H7 (cell line): ENCODE results near the gene PRDM2. TPM values are rescaled to one million over a fixed set of nuclear protein-coding genes. Genes with fewer than 3 reads are reported as not detected.

Source experiments
- DNase-seq: peaks from one replicate; pipeline ENCODE4 v3.0.0; 2012
- H3K27me3 ChIP-seq: 2 replicates; pipeline ENCODE4 v1.6.0; 2011; ENCODE audit warnings: mild to moderate bottlenecking, low read length; ENCODE audit not compliant: control insufficient read depth, insufficient read depth
- H3K36me3 ChIP-seq: replicated peaks from 2 replicates; pipeline ENCODE4 v1.5.1; 2011; ENCODE audit warnings: low read length; ENCODE audit not compliant: control insufficient read depth, insufficient read depth
- H3K4me3 ChIP-seq: 2 replicates; pipeline ENCODE4 v1.5.1; 2011; ENCODE audit warnings: low read depth, mild to moderate bottlenecking, control low read depth, low read length, moderate library complexity; ENCODE audit not compliant: insufficient read depth
- total RNA-seq: library from RNA; depleted of rRNA; stranded (reverse); fragments of >200 nt; shearing (Covaris generic); gene quantifications from 2 replicates; pipeline ENCODE4 v1.2.3, GENCODE V29; 2014

PRDM2 gene
- total RNA-seq, 1 experiment from 2014 or later = 8.6 TPM

DNA sequence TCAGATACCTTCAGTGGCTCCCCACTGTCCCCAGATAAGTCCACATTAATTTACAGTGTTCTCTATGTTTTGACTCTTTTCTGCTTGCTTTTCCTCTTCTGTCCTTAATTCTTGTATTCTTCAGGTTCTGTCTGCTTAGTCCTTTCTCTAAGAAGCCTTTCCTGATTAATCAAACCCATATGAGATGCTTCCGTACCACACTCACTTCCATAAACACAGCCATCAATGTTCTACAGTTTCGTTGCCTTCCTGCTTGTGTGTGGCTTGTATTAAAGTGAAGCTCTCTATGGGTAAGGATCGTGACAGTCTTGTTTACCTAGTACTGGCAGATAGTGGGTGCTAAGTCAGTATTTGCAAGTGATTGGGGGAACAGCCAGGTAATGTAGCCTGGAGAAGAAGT, 75.9 kb downstream of the PRDM2 start:
- H3K4me3 ChIP-seq = no peak overlapping the region
- DNase-seq = no peak
- H3K36me3 ChIP-seq = peaks cover 2% of the 10 kb centered on the region
- H3K27me3 ChIP-seq = no peaks in the 10 kb centered on the region

DNA sequence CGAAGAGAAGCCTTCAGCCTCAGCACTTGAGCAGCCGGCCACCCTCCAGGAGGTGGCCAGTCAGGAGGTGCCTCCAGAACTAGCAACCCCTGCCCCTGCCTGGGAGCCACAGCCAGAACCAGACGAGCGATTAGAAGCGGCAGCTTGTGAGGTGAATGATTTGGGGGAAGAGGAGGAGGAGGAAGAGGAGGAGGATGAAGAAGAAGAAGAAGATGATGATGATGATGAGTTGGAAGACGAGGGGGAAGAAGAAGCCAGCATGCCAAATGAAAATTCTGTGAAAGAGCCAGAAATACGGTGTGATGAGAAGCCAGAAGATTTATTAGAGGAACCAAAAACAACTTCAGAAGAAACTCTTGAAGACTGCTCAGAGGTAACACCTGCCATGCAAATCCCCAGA, 78.4 kb downstream of the PRDM2 start:
- Histone ChIP-seq H3K36me3 (peaks cover 3% of the 10 kb centered on the region), H3K27me3 (no peaks in the 10 kb centered on the region)

DNA sequence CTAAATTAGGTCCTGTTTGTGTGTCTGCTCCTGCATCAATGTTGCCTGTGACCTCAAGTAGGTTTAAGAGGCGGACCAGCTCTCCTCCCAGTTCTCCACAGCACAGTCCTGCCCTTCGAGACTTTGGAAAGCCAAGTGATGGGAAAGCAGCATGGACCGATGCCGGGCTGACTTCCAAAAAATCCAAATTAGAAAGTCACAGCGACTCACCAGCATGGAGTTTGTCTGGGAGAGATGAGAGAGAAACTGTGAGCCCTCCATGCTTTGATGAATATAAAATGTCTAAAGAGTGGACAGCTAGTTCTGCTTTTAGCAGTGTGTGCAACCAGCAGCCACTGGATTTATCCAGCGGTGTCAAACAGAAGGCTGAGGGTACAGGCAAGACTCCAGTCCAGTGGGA, 79.9 kb downstream of the PRDM2 start:
- peaks cover 3% of the 10 kb centered on the region for H3K36me3 ChIP-seq
- DNase-seq = no peak
- H3K4me3 ChIP-seq = no peak overlapping the region
- H3K27me3 ChIP-seq = no peaks in the 10 kb centered on the region

More for the DNA sequence above, 78.4 kb downstream of the PRDM2 start:
- no peak for DNase-seq
- H3K4me3 ChIP-seq = no peak overlapping the region

DNA sequence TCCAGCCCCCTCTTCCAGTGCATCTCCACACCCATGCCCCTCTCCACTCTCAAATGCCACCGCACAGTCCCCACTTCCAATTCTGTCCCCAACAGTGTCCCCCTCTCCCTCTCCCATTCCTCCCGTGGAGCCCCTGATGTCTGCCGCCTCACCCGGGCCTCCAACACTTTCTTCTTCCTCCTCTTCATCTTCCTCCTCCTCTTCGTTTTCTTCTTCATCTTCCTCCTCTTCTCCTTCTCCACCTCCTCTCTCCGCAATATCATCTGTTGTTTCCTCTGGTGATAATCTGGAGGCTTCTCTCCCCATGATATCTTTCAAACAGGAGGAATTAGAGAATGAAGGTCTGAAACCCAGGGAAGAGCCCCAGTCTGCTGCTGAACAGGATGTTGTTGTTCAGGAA, 80.8 kb downstream of the PRDM2 start:
- Histone ChIP-seq H3K27me3 (no peaks in the 10 kb centered on the region), H3K36me3 (peaks cover 3% of the 10 kb centered on the region), H3K4me3 (no peak overlapping the region)
- no peak for DNase-seq

DNA sequence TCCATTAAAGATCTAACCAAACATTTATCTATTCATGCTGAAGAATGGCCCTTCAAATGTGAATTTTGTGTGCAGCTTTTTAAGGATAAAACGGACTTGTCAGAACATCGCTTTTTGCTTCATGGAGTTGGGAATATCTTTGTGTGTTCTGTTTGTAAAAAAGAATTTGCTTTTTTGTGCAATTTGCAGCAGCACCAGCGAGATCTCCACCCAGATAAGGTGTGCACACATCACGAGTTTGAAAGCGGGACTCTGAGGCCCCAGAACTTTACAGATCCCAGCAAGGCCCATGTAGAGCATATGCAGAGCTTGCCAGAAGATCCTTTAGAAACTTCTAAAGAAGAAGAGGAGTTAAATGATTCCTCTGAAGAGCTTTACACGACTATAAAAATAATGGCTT, 81.2 kb downstream of the PRDM2 start:
- Histone ChIP-seq H3K27me3 (no peaks in the 10 kb centered on the region), H3K36me3 (peaks cover 3% of the 10 kb centered on the region), H3K4me3 (no peak overlapping the region)
- DNase-seq = no peak

DNA sequence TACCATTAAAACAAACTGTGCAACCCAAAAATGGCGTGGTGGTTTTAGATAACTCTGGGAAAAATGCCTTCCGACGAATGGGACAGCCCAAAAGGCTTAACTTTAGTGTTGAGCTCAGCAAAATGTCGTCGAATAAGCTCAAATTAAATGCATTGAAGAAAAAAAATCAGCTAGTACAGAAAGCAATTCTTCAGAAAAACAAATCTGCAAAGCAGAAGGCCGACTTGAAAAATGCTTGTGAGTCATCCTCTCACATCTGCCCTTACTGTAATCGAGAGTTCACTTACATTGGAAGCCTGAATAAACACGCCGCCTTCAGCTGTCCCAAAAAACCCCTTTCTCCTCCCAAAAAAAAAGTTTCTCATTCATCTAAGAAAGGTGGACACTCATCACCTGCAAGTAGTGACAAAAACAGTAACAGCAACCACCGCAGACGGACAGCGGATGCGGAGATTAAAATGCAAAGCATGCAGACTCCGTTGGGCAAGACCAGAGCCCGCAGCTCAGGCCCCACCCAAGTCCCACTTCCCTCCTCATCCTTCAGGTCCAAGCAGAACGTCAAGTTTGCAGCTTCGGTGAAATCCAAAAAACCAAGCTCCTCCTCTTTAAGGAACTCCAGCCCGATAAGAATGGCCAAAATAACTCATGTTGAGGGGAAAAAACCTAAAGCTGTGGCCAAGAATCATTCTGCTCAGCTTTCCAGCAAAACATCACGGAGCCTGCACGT, 82.1 kb downstream of the PRDM2 start:
- H3K4me3 ChIP-seq = no peak overlapping the region
- H3K27me3 ChIP-seq = no peaks in the 10 kb centered on the region
- peaks cover 3% of the 10 kb centered on the region for H3K36me3 ChIP-seq
- DNase-seq = no peak

DNA sequence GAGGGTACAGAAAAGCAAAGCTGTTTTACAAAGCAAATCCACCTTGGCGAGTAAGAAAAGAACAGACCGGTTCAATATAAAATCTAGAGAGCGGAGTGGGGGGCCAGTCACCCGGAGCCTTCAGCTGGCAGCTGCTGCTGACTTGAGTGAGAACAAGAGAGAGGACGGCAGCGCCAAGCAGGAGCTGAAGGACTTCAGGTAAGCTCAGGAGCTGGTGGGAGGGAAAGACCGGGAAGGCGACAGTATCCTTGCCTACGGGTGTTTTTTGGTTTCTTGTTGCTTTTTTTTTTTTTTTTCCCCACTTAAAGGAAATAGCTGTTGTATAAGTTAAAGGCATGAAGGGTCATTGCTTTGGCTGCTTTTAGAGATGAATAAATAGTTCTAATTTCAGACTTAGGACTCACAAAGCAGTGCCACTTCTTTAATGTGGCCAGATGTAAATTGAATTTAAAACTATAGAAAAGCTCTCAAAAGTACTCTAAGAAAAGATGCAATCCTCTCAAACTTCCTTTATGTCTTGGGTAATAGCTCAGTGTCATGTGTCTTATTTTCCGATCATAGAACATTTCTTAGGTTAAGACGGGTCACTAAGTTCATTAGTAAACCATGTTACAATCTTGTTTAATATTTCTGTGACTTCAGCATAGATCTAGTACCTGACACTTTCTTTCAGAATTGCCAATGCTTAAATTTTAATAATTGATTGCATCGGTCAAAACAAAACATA, 82.8 kb downstream of the PRDM2 start:
- DNase-seq = no peak
- no peaks in the 10 kb centered on the region for H3K27me3 ChIP-seq
- H3K4me3 ChIP-seq = no peak overlapping the region
- H3K36me3 ChIP-seq = peaks cover 3% of the 10 kb centered on the region

DNA sequence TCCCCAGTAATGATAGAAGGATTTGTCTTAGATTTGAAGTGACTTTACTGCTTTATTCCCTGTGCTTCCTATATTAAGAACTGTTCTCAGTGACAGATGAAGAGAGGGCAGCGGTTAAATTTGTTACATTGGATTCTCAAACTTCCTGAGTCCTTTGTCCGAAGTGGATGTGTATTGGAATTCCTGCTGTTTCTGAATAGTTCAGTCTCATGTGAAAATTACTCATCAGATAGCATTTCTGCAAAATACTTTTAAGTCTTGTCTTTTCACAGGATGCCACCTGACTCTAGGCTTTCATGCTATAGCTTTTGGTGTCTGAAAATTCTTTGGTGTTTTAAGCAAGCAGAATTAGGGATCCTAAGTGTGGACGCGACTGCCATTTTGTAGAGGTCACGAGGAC, 83.6 kb downstream of the PRDM2 start:
- DNase-seq = no peak
- no peak overlapping the region for H3K4me3 ChIP-seq

DNA sequence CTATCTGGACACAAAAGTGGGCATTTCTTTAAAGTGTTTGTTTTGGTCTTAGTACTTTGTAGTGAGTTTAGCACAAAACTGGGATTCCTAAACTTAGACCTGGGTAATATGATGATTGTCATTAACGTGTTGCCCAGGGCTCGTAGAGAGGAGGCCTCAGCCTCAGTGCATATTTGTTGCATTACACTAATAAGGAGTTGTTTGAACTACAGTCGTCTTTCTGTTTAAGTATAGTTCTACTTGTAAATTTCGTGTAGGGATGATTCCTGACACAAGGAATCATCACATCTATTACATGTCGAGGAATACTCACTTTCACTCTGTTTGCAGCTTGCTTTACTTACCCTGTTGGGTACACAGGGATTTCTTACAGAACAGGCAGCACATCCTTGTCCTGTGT, 85.0 kb downstream of the PRDM2 start:
- Histone ChIP-seq H3K27me3 (no peaks in the 10 kb centered on the region), H3K36me3 (peaks cover 1% of the 10 kb centered on the region), H3K4me3 (no peak overlapping the region)
- DNase-seq = no peak

More for the DNA sequence above, 83.6 kb downstream of the PRDM2 start:
- peaks cover 2% of the 10 kb centered on the region for H3K36me3 ChIP-seq
- H3K27me3 ChIP-seq = no peaks in the 10 kb centered on the region

DNA sequence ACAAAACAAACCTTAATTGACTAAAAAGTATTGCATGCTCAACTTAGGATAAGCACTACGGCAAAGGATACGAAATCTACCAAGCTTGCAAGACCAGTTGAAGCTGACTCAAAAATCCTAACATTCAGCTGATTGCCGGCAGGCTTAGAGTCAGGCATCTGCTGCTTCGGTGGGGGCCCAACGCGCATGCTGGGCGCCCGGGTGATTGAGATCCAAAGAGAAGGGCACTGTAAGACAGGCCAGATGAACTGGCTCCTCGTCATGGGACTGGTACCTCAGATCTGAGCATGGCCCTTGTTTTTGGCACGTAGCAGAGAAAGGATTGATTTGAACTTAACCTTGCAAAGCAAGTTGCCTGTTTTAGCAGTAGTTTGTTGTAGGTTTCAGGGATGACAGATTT, 86.6 kb downstream of the PRDM2 start:
- no peak for DNase-seq
- Histone ChIP-seq H3K36me3 (peaks cover under 1% of the 10 kb centered on the region; the same call in 1 of the 2 replicates), H3K27me3 (no peaks in the 10 kb centered on the region), H3K4me3 (no peak overlapping the region)

DNA sequence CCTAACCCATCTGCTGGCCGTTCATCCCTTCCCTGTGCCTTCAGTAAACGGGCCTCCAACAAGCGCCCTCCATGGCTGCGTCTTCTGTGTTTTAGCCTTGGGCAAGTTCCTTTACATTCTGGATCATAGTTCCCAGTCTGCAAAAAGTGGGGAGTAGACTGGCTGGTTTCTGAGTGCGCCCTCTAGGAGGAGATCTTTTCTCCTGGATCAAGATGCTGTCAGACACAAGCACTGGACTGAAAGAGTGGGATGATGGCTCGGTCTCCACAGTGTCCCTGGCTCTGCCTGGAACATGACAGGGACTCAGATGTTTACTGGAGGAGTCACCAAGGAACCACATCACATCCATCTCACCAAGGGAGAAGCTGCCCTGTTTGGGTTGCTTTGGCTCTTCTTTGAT, 88.8 kb downstream of the PRDM2 start:
- no peak for DNase-seq

DNA sequence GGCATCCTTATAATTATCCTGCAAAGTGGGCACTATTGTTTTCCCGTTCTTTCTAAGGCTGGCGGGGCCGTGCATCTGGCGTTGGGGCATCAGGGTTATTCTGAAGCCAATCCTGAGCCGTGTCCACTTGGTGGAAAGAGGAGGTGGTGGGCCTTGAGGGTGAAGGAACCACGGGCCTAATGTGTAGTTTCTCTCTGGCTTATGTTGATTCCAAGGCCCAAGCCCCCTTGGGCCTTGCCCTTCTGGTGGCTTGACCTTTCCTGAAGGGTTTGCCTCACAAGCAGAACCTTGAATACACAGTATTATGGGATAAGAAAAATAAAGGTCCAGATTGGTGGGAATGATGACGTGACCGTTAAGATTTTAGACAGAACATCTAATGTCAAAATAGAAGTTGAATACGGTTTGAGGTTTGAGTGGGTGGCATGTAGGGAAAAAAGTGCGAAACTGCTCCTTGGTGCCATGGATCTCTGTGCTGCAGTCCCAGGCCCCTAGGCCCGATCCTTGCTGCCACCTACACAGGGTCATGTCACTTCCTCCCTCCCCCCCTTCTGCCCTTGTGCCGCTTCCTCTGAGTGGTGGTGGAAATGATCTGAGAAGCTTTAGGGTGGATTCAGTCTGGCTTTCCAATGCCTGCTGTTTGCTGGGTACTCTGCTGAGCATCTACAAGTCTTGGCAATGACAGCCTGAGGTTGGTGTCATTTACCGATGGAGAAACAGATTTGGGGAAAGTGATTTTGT, 90.5 kb downstream of the PRDM2 start:
- Histone ChIP-seq H3K36me3 (no peaks in the 10 kb centered on the region), H3K4me3 (no peak overlapping the region), H3K27me3 (no peaks in the 10 kb centered on the region; the same call in 1 of the 2 replicates)
- DNase-seq = no peak

More for the DNA sequence above, 88.8 kb downstream of the PRDM2 start:
- no peaks in the 10 kb centered on the region; the same call in 1 of the 2 replicates for H3K27me3 ChIP-seq
- no peaks in the 10 kb centered on the region for H3K36me3 ChIP-seq
- H3K4me3 ChIP-seq = no peak overlapping the region

DNA sequence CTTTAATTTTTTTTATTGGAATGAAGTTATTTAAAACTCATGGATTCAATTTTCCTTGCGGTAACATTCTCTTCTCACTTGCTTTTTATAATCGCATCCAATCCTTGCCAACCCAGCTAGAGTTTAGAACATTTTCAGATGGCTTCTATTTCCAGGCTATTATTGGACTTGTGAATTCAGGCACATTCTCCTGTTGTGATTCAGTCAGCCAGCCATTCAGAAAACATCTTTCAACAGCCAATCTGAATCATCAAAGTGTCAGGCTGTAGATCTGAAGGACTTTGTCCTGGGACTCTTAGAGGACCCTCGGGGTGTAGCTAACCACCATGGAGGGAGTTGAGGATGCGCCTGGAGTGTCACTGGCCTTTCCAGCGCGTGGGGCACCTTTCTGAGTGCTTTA, 92.4 kb downstream of the PRDM2 start:
- no peak overlapping the region for H3K4me3 ChIP-seq
- DNase-seq = no peak
- peaks cover 2% of the 10 kb centered on the region for H3K27me3 ChIP-seq
- no peaks in the 10 kb centered on the region for H3K36me3 ChIP-seq

DNA sequence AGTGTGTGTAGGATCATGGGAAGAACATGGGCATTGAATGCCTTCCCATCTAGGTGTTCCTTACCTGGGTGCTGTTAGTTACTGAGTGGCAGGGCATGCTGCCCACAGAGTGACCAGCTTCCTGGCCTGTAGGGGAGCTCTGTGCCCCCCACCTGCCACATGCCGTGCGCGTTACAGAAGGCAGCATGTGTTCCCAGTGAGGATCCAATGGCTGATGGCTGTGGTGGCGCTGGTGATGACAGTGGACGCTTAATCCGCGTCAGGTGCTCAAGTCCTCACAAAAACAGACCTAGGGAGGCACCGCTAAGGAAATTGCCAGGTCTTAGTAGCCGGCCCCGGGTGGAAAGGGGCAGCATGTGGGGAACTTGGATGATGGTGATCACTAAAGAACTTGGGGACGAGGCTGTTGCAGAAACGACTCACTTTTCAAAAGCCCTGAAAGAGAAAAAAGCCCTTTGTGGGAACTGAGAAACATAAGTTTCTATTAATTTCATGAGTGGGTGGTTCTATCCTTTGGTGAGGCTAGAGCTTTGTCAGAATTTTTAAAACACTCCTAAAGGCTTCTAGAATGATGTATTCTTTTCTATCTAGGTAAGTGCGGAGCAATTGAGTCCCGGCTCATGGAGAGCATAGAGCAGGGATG, 93.2 kb downstream of the PRDM2 start:
- no peak for DNase-seq
- Histone ChIP-seq H3K4me3 (no peak overlapping the region), H3K36me3 (no peaks in the 10 kb centered on the region), H3K27me3 (peaks cover 2% of the 10 kb centered on the region)
